Endothelial cell of umbilical vein (primary cell): ENCODE results near the gene FOXM1.

Experiments used
- EZH2 ChIP-seq: IDR thresholded peaks from 2 replicates; pipeline ENCODE4 v1.6.1; 2012; ENCODE audit warnings: borderline replicate concordance, low read depth, mild to moderate bottlenecking, moderate library complexity, low read length, inconsistent platforms; ENCODE audit not compliant: severe bottlenecking
- FOS ChIP-seq: IDR thresholded peaks from 2 replicates; pipeline ENCODE4 v1.6.1; 2011; ENCODE audit warnings: mild to moderate bottlenecking, low read length, moderate library complexity, borderline replicate concordance; ENCODE audit not compliant: insufficient read depth
- JUN ChIP-seq: IDR thresholded peaks from 2 replicates; pipeline ENCODE4 v1.6.1; 2011; ENCODE audit warnings: borderline replicate concordance, low read depth; ENCODE audit not compliant: insufficient read length, insufficient read depth
- POLR2A ChIP-seq: IDR thresholded peaks from 2 replicates; pipeline ENCODE4 v1.6.1; 2012; ENCODE audit warnings: low read depth, mild to moderate bottlenecking, control low read depth, low read length
- POLR2AphosphoS5 ChIP-seq: IDR thresholded peaks from 2 replicates; pipeline ENCODE4 v1.6.1; 2012; ENCODE audit warnings: low read depth, mild to moderate bottlenecking, control low read depth, low read length, moderate library complexity; ENCODE audit not compliant: insufficient read depth
- TF ChIP-seq, protein P1 (sequence below): IDR thresholded peaks from 2 replicates; pipeline ENCODE4 v1.6.1; 2011; ENCODE audit not compliant: insufficient read depth, insufficient read length
- TF ChIP-seq, protein P2 (sequence below), 2 donors: IDR thresholded peaks; 1 replicate in 1 of 2; 2 replicates in 1 of 2; pipeline ENCODE4 v1.5.1; 2011; ENCODE audit warnings: low read length in 2 of 2, mild to moderate bottlenecking in 2 of 2, moderate library complexity in 2 of 2, control low read depth in 1 of 2, inconsistent platforms in 1 of 2, low read depth in 1 of 2; ENCODE audit not compliant: insufficient read depth in 1 of 2; ENCODE audit errors: extremely low read depth in 1 of 2

DNA sequence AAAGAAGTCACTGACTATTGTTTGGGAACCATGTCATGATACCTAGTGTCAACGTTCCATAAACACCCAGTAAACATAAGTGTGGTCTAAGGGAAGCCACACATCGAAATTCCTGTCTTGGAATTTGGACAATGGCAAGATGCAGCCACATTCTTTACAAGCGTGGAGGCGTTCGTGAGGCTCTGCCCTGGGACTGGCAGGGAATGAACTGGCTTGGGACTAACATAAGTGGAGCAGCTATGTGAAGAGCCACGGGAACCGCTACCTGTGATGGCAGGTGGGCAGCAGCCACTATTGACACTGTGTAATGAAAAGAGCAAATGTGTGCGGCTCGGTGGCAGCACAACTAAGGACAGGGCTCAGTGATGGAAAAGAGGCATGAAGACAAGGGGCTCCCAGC is 32.2 kb downstream of the FOXM1 start:
- TF ChIP-seq, protein P1, sequence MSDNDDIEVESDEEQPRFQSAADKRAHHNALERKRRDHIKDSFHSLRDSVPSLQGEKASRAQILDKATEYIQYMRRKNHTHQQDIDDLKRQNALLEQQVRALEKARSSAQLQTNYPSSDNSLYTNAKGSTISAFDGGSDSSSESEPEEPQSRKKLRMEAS: no peak
- no peak for TF ChIP-seq FOS
- TF ChIP-seq, protein P2, sequence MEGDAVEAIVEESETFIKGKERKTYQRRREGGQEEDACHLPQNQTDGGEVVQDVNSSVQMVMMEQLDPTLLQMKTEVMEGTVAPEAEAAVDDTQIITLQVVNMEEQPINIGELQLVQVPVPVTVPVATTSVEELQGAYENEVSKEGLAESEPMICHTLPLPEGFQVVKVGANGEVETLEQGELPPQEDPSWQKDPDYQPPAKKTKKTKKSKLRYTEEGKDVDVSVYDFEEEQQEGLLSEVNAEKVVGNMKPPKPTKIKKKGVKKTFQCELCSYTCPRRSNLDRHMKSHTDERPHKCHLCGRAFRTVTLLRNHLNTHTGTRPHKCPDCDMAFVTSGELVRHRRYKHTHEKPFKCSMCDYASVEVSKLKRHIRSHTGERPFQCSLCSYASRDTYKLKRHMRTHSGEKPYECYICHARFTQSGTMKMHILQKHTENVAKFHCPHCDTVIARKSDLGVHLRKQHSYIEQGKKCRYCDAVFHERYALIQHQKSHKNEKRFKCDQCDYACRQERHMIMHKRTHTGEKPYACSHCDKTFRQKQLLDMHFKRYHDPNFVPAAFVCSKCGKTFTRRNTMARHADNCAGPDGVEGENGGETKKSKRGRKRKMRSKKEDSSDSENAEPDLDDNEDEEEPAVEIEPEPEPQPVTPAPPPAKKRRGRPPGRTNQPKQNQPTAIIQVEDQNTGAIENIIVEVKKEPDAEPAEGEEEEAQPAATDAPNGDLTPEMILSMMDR (IDR thresholded peaks at IDR 0.05; ENCODE audit: extremely low read depth in 1 of 2, insufficient read depth in 1 of 2, low read depth in 1 of 2, low read length in 2 of 2): no peak
- no peak for TF ChIP-seq POLR2A
- TF ChIP-seq POLR2AphosphoS5: no peak
- no peak for TF ChIP-seq EZH2
- TF ChIP-seq JUN: no peak
